CD4-positive, alpha-beta T cell treated with Interleukin-4 for 1 hour (primary cell): Measurements from ENCODE around the gene PDCD1LG2.
"Not testable (repeated sequence)": the region's sequence is repeated elsewhere in the genome, so short reads cannot be mapped to it uniquely, and the experiment has no call there.

Source experiments
- DNase-seq, 2 donors: peaks; one replicate each; pipeline ENCODE4 v3.0.0-alpha.2; 2020 to 2022

Gene PDCD1LG2

DNA sequence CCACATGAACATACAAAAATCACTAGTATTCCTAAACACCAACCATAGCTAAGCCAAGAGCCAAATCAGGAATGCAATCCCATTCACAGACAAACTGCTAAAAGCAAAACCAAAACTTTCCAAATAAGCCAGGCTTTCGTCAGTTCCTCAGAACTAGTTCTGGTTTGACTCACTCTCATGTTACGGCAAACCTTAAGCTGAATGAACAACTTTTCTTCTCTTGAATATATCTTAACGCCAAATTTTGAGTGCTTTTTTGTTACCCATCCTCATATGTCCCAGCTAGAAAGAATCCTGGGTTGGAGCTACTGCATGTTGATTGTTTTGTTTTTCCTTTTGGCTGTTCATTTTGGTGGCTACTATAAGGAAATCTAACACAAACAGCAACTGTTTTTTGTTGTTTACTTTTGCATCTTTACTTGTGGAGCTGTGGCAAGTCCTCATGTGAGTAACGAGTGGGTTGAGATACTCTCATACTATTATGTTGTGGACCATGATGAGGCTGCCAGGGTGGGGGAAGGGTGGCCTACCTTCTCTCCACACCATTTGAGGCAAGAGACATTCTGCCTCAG lies at the start of gene PDCD1LG2:
TSS of gene PDCD1LG2 (plus strand) at position 172 of the 572 bp plus-strand sequence. CDS start 12,016 bp downstream, outside the sequence.
- peak in 1 of 2 donors; percentile 61 for DNase-seq

DNA sequence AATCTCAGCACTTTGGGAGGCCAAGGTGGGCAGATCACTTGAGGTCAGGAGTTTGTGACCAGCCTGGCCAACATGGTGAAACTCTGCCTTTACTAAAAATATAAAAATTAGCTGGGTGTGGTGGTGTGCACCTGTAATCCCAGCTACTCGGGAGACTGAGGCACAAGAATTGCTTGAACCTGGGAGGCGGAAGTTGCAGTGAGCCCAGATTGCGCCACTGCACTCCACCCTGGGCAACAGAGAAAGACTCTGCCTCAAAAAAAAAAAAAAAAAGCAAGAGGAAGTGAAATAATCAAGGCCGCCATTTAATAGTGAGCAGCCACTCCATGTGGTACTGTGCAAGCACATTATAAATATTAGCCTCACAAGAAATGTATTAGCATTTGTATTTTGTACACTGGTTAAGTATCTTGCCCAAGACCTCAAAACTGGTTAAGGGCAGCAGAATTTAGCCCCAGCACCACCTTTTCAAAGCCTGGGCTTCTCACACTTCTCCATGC lies 45.5 kb upstream of the PDCD1LG2 start:
- DNase-seq: not testable (repeated sequence)

DNA sequence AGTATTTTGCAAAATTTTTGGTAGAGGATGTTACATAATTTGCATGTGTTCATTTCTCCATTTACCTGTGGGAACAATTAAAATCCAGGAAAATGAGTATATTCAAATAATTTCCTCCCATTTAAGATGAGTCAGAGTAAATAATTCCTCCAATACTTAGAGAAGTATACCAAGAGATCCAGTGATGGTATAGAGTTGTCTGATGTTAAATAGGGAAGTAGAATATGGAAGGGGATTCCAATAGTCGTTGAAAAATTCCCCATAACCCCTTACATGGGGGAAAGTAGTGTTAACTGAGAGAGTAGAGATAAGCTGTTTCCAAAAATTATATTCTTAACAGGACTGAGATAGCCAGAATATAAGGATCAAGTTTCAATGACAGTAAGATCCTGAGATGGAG lies 44.3 kb upstream of the PDCD1LG2 start:
- DNase-seq: no peak

DNA sequence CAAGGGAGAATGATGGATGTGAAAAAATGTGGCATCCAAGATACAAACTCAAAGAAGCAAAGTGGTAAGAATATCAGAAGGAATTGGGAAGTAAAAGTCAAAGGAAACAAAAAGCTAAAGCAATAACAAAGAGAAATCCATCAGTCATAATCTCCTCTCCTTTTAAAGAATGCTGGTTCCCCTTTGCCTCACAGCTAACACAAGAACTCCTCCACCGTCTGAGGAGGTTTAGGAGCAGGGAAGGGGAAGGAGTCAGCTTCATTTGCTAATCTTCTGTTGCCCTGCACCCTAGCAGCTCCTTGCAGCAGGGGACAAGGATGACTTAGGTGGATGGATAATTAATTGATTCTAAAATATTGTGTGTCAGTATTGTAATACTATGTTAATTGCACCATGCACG lies 43.6 kb upstream of the PDCD1LG2 start:
- DNase-seq: no peak

DNA sequence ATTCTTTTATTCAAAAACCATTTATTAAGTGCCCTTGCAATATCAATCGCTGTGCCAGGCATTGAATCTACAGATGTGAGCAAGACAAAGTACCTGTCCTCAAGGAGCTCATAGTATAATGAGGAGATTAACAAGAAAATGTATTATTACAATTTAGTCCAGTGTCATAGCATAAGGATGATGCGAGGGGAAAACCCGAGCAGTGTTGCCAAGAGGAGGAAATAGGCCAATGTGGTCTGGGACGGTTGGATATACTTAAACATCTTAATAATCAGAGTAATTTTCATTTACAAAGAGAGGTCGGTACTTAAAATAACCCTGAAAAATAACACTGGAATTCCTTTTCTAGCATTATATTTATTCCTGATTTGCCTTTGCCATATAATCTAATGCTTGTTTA lies 41.5 kb upstream of the PDCD1LG2 start:
- DNase-seq: no peak

DNA sequence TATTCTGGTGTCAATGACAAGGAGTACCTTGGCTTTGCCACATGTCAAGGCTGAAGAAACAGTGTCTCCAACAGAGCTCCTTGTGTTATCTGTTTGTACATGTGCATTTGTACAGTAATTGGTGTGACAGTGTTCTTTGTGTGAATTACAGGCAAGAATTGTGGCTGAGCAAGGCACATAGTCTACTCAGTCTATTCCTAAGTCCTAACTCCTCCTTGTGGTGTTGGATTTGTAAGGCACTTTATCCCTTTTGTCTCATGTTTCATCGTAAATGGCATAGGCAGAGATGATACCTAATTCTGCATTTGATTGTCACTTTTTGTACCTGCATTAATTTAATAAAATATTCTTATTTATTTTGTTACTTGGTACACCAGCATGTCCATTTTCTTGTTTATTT lies 40.2 kb upstream of the PDCD1LG2 start:
- no peak for DNase-seq

DNA sequence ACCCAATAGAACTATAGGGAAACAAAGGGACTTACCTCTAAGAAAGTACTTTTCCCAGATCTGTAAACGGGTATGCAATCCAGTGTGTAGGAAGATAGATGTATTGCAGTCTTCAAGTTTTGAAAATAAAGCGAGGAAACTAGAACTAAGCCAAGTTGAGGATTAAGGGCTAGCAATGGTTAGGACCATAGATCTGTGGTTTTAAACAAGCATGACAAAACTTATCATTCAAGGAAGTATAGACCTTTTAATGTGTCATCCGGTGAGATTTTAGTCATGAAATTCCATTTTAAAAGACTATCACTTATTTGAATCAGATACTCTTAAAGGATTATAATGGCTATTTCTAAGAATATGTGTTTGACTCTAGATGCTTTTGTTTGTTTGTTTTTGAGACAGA lies 39.5 kb upstream of the PDCD1LG2 start:
- DNase-seq: no peak

DNA sequence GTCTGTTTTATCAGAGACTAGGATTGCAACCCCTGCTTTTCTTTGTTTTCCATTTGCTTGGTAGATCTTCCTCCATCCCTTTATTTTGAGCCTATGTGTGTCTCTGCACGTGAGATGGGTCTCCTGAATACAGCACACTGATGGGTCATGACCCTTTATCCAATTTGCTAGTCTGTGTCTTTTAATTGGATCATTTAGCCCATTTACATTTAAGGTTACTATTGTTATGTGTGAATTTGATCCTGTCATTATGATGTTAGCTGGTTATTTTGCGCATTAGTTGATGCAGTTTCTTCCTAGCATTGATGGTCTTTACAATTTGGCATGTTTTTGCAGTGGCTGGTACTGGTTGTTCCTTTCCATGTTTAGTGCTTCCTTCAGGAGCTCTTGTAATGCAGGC lies 34.7 kb upstream of the PDCD1LG2 start:
- DNase-seq: not testable (repeated sequence)

DNA sequence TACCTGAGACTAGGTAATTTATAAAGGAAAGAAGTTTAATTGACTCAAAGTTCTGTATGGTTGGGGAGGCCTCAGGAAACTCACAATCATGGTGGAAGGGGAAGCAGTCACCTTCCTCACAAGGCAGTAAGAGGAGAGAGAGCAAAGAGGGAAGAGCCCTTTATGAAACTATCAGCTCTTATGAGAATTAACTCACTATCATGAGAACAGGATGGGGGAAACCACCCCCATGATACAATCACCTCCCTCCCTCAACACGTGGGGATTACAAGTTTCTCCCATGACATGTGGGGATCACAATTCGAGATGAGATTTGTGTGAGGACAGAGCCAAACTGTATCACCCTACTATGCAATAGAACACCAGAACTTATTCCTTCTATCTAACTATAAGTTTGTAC lies 32.1 kb upstream of the PDCD1LG2 start:
- no peak for DNase-seq

DNA sequence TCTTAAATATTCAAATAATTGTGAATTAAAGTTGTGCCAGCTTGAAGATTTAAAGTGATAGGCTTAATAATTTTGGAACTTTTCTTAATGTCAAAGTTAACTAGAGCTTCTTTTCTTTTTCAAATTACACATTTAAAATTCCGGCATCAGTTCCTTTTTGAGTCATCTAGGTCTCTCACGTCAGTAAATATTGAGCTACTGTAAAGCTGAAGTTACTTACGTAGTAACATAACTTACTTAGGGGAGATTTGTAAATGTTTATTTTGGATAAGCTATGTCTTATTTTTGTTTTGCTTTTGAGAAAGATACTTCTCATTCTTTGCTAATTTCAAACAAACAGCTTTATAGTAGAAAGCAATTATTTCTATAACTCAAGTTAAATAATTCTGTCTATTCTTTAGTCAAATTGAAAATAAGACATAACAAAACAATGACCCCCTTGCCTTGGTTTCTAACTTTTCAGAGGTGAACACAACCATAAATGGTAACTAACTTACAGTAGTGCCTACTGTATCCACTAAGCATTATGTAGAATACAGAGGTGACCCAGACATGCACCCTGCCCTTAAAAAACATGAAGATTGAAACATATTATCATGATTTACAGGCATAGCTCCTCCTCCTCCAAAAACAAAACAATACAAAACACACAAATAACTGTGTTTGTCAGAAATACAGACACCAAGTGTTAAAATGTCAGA lies 30.2 kb upstream of the PDCD1LG2 start:
- no peak for DNase-seq

DNA sequence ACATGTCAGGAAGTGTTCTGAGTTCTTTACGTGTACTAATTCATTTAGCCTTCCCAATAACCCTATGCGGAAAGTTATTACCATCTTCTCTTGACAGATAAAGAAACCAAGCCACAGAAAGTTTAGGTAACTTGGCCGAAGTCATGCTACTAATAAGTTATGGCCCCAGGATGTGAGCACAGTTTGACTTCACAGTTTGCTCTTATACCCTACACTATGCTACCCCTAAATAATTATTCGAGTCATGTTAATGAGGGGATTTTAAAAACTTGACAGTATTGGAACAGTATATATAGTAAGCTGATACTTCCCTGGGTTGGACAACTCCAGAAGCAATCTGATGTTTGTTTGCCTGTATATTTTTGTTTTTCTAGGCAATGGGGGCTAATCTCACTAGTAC lies 29.4 kb upstream of the PDCD1LG2 start:
- DNase-seq: no peak

DNA sequence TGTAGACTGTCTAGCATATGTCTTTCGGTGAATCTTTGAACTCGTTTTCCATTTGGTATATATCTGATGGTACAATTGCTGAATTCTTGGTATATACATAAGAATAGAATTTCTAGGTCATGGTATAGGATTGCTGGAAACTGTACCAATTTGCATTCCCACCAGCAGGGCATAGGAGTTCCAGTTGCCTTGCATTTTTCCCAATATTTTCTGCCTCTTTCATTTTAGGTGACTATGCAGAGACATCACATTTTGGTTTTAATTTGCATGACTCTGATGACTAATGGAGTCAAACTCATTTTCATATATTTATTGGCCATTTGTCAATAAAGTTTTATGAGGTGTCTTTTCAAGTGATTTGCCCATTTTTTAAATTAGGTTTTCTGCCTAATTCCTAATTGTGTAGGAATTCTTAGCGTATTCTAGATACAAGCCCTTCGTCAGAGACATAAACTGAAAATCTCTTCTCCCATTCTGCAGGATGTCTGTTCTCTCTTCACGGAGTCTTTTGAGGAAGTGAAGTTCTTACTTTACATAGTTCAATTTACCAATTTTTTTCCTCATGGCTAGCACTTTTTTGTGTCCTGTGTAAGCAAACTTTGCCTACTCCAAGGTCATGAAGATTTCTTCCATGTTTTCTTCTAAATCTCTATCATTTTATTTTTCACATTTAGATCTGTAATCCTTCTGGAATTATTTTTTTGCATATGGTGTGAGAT lies 28.9 kb upstream of the PDCD1LG2 start:
- no peak for DNase-seq

DNA sequence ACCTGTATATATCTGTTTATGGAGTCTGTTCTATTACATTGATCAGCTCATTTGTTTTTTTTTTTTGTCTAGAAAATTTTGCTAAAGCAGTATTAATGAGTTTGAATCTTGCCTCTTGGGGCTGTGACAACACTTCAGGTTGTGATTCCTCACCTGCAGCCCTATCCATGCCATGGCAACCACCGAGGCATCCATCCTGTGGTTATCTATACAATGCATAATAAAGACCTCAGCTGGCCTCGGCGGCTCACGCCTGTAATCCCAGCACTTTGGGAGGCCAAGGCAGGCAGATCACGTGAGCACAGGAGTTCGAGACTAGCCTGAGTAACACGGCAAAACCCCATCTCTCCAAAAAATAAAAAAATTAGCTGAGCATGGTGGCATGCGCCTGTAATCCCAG lies 28.1 kb upstream of the PDCD1LG2 start:
- DNase-seq: no peak

DNA sequence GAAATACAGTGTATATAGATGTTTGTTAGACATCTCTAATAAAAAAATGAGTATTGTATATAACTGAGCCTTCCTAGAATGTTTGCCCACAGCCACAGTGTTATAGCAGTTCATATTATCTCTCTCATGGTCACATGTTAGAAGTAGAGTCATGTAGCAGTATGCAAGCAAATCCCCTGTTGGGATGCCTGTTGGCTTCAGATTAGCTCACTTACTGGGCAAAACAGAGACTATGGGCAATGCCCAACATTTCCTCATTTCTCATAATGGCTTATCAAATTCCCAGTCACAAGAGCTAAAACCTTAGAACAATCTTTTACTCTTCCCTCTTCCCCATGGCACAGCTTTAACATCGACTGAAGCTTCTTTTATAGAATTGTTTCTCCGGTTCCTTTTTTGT lies 27.0 kb upstream of the PDCD1LG2 start:
- no peak for DNase-seq

DNA sequence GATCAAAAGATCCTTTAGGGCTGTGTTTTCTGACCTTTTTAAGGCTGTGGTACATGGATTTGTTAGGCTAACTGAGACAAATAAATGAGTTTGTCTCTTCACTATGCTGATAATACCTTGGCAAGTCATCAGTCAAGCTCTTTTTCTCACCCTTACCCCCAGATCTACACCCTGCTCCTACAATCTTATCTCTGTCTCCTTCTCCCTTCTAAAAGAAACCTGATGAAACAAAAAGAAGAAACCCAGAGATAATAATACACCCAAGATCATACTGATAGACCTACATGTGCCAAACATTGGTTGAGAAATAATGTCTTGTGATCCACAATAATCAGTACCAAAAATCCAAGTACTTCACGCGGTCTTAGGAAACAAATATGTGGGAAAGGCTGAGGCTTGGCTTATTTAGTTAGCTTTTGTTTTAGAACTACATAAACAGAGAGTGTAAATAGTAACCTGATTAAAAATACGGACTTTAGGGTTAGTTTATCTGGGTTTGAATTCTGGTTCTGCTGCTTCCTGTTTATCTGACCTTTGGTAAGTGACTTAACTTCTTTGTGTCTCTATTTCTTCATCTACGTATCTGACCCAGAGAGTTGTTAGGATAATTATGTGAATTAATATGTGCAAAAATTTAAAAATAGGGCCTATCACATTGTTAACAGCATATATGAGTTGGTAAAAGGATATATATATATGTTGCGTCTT lies 24.8 kb upstream of the PDCD1LG2 start:
- DNase-seq: no peak

DNA sequence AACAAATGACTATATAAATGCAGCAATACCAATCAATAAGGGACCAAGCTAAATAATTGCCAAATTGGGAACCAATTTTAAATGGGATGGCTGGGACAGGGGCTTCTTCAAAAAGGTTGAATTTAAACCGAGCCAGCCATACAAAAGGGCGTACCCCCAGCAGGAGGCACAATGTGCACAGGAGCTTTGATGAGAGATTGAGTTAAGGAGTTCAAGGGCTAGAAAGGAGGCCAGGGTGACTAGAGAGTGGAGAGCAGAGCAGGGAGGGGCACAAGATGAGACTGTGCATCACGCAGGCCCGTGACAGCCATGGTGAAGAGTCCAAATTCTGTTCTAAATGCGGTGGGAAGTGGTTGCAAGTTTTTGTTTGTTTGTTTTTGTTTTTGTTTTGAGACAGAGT lies 23.3 kb upstream of the PDCD1LG2 start:
- no peak for DNase-seq

DNA sequence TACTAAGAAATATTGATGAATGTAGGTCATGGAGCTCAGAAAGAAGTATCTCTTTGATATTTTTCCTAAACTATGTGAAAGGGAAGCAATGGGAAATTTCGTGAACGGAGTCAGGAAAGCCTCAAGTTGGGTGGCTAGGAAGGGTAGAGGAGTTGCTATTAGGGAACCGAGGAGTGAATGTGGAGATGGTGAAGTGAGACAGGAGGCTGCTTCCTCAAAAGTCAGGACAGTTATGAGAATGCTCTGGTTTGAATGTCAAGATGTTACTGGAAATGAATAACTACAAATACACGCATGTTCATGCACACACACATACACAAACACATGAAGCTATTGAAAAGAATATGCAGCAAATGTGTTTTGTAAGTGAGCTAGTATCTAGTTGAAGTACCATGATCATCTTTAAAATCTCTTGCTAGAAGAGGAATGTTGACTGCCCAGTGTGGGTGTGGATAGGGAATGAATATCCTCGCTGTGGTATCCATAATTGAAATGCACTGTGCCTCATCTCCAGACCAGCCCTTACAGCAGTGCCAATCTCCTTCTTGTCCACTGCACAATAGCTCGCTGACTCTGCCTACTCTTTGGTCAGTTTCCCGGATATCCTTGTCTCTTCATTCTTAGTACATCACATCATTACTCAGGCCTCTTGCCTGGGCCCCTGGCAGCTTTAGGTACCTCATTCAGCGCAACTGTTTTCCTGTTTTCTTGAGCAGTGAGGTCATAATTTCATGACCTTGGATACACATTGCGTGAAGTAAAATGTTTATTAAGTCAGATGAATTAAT lies 21.9 kb upstream of the PDCD1LG2 start:
- no peak for DNase-seq

DNA sequence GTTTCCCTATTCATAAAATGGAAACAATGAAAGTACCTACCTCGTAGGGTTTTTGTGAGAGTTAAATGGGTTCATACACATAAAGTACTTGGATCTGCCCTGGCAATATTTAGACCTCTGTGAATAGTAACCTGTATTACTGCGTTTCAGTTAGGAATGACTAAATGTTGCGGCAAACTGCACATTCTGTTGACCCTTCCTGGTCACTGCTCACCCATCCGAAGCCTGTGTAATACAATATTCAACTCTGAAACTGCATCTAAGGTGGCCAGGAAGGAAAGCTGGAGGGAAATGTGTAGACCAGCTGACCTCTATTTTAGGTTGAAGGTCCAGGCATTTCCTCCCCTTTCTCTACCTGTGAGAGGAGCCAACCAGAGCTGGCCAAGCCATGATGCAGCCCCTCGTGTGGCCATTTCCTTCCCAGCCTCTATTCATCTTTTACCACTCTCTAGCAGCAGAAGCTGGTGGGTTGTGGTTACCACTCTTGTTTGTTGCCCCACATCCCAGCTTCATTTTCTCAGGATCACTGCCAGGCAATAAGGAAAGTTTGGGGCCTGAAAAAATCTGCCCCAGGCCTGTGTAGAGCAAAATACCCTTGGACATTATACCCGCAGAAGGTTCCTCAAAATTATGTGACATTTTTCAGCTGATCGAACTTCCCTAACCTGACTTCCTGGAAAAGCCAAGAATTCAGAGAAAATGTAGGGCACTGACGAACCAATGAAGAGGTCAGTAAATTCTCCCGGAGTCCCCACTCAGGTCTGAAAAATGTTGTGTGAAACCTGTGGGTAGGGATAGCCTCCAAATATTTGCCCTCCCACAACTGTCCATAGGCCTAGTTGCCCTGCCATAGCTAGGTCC lies 20.5 kb upstream of the PDCD1LG2 start:
- DNase-seq: no peak

DNA sequence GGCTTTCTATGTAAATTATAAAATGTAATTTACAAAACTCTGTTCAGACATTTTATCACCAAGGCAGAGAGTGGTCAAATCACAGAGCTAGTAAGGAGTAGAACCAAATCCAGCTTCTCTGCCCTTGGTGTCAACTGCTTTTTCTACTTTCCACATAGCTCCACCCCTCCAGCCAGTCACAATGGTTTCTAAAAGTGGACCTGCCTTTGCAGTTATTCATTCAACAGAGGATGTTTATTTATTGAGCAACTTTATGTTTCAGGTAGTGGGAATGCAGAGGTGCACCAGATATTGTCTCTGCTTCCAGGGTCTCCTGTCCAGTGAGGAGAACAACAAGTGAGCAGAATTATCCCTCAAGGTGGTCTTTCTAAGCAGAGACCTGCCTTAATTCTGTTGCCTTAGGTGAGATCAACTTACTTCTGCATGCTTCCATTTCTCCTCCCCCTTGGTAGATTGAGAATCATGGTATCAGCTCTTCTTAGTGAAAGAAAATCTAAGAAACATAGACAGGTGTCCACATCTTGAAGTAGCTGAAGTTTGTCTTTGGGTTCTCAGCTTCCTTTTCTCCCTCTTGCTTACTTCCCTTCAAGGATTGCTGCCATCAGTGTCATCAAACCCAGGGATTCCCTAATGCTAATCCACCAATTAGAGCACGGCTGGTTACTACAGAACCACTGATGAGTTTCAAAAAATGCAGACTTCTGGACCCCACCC lies 17.2 kb upstream of the PDCD1LG2 start:
- DNase-seq: no peak

DNA sequence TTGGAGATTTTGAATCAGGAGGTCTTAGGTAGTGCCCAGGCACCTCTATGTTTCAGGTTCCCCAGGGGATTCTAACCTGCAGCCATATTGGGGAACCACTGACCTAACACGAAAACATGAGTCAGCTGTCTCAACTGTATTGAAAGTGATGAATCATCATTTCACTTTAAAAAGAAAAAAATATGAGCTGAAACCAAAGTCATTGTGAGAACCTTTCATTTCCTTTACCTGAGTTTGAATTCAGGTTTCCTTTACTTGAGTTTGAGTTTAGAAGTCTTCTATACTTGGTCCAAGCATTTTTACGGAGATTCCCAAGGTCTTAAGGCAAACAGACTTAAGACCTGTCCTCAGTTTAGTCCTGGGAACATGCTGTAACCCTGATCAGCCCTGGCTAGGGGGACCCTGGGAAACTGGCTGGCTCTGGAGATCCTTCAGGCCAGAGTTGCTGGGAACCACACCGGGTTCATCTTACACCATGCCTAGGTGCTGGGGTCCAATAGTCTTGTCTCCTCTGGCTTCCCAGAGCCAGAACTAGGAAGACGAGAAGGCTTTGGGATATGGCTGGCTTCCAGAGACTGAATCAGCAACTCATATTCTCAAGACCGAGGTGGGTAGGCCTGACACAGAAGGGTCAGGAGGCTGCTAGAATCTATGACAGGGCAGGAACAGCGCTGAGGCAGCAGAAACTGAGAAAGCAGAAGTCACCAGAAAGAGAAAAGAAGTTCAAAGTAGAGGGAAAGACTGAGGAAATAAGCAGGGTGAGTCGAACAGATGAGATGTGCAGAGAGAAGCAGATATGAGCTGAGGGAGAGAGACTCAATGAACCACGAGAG lies 16.4 kb upstream of the PDCD1LG2 start:
- DNase-seq: peak; percentile 22 to 55
